ENCODE measurements around the gene MCM6. TPM values are rescaled to one million over a fixed set of nuclear protein-coding genes. Genes with fewer than 3 reads are reported as not detected.

Gene MCM6
- 2.6 and 16.9 TPM in 2 replicates for total RNA-seq

DNA sequence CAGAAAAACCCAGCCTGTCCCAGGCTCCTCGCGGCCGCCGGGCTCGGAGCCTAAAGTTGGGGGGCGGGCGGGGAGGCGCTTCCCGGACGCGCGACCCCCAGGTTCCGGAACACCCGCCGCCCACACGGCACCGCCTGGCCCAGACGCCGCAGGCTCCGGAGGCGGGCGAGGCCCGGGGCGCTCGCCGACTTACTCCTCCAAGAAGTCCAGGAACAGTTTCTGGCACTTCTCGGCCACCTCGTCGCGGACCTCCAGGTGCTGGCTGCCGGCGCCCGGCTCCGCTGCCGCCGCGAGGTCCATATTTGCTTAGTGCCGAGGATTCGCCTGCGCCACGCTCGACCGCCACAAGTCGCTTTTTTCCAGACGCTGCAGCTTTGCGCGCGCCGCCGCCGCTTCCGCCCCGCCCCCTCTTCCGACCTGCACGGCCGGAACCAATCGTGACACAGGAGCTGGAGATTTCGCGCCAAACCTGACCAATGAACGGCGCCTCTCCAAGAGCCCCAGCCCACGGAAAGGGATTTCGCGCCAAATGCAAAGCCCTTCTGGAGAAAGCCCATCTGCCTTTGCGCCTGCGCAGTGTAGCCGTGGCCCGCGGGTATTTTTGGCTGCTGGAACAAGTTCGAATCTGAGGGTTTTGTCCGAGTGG is at the start of gene MCM6:
Gene MCM6, minus strand, starts transcription at position 378 of the 646 bp plus-strand sequence. Its CDS starts 78 bp downstream, at position 300.

GRCh38 chr2:135836596-135837270 is 39.5 kb downstream of the MCM6 start, which contains the start of gene LCT:
TSS of gene LCT (minus strand) at chr2:135837184. CDS start at chr2:135837169, 15 bp downstream.

Small RNA genes lying within 50 kb of the gene (small RNA-seq; reads per million reads assigned to genes)
- gene RF00019 (ENCODE audit: low replicate concordance) = not detected

Other genes with a start within 250 kb of the MCM6 start
- gene UBXN4, start 134.6 kb downstream of the MCM6 start, total RNA-seq = 71.3 TPM in 2 replicates
- gene LCT, start 39.3 kb downstream of the MCM6 start, total RNA-seq = not detected in 2 replicates
- 65.9 and 83.8 TPM in 2 replicates for gene DARS1, start 109.2 kb upstream of the MCM6 start, total RNA-seq
- gene CXCR4, start 241.7 kb upstream of the MCM6 start, total RNA-seq = 3.6 TPM in 1 of 2 replicates, not detected in the other

Measured in placental pericyte (primary cell).